Measurements from ENCODE around the gene SEMA4B. TPM values are rescaled to one million over a fixed set of nuclear protein-coding genes. Genes with fewer than 3 reads are reported as not detected.
A peak's percentile ranks its signal among the peaks of the same experiment; 100 is the strongest.

SEMA4B gene
- polyA plus RNA-seq, 3 donors: 13.2 to 65.0 (median 22.0) TPM

- Mint-ChIP-seq H3K9me3 (peaks cover 0 to 4% (median 0%) of the 10 kb centered on the region in 7 donors), H3K27me3 (ENCODE audit: low read depth in 3 of 3) (no peaks in the 10 kb centered on the region), H3K36me3 (peaks cover 13 to 19% of the 10 kb centered on the region in 2 donors), H3K4me3 (peak overlapping the region in 1 of 2 donors; percentile 27), H3K27ac (peak overlapping the region; percentile 68 to 91 (median 80)), H3K4me1 (peaks cover 84% of the 10 kb centered on the region)
- 70% methylated on average over 4 of the region's 10 CpGs for WGBS (ENCODE audit: insufficient coverage)
- H3K4me3 ChIP-seq (replicated peaks in 1 of 3; ENCODE audit: low read depth in 2 of 3, low read length in 3 of 3): peak overlapping the region in 1 of 3 experiments; percentile 25
- H3K79me2 ChIP-seq (ENCODE audit: insufficient read depth, low read length): peaks cover 88% of the 10 kb centered on the region
- DNase-seq: no peak
- no peak for TF ChIP-seq CTCF (IDR thresholded peaks at IDR 0.05)
- no peaks in the 10 kb centered on the region for H3K27me3 ChIP-seq (ENCODE audit: control insufficient read depth in 2 of 2, insufficient read depth in 2 of 2, low read length in 2 of 2)
- peak overlapping the region; percentile 0 for H3K9ac ChIP-seq (ENCODE audit: insufficient read depth, low read length, poor library complexity, severe bottlenecking)
- intact Hi-C loops (cut with micrococcal nuclease): no loop called here
- H3K36me3 ChIP-seq (replicated peaks in 1 of 2; ENCODE audit: control insufficient read depth in 1 of 2, insufficient read depth in 2 of 2, low read length in 2 of 2): peaks cover 0 to 12% of the 10 kb centered on the region in 2 donors
- H4K20me1 ChIP-seq (ENCODE audit: insufficient read depth, low read length): peaks cover 77% of the 10 kb centered on the region
- no peak overlapping the region for H2AFZ ChIP-seq (ENCODE audit: insufficient read depth, low read depth, low read length, poor library complexity, severe bottlenecking)
- peak overlapping the region; percentile 63 for H3K4me2 ChIP-seq (replicated peaks; ENCODE audit: extremely low read depth, low read length, poor library complexity, severe bottlenecking)
- peak overlapping the region; percentile 53 to 70 for H3K27ac ChIP-seq (ENCODE audit: low read depth in 1 of 2, low read length in 2 of 2)
- no peaks in the 10 kb centered on the region for H3K9me3 ChIP-seq (replicated peaks in 1 of 2; ENCODE audit: control insufficient read depth in 1 of 2, insufficient read depth in 1 of 2, low read length in 2 of 2)
- peaks cover 83 to 90% of the 10 kb centered on the region in 2 donors for H3K4me1 ChIP-seq (ENCODE audit: control insufficient read depth in 1 of 2, insufficient read depth in 2 of 2, low read length in 2 of 2)
Measured at GRCh38 chr15:90190606-90191343, 10.4 kb upstream of the SEMA4B start.

DNA sequence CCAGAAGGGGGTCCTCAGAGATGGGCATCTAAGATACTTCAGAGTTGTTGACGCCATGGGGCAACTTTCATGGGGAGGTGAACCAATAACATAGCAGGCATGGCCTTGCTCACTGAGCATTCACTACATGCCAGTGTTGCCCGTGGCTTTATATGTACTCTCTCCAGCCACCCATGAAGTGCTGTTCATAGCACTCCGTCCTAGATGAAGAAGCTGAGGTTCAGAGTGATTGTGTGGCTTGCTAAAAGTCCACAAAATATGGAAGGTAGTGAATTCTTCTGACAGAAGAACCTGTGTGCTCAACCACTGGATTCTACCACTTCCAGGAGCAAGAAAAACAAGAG is 9.8 kb upstream of the SEMA4B start:
- no peaks in the 10 kb centered on the region for H3K27me3 ChIP-seq (ENCODE audit: control insufficient read depth in 2 of 2, insufficient read depth in 2 of 2, low read length in 2 of 2)
- peaks cover 77 to 87% of the 10 kb centered on the region in 2 donors for H3K4me1 ChIP-seq (ENCODE audit: control insufficient read depth in 1 of 2, insufficient read depth in 2 of 2, low read length in 2 of 2)
- Mint-ChIP-seq H3K36me3 (peaks cover 13 to 22% of the 10 kb centered on the region in 2 donors), H3K4me3 (no peak overlapping the region), H3K4me1 (peaks cover 82% of the 10 kb centered on the region), H3K27ac (peak overlapping the region; percentile 6 to 91 (median 80)), H3K27me3 (ENCODE audit: low read depth in 3 of 3) (no peaks in the 10 kb centered on the region), H3K9me3 (peaks cover 0 to 4% (median 0%) of the 10 kb centered on the region in 7 donors)
- H2AFZ ChIP-seq (ENCODE audit: insufficient read depth, low read depth, low read length, poor library complexity, severe bottlenecking): no peak overlapping the region
- TF ChIP-seq CTCF (IDR thresholded peaks at IDR 0.05): no peak
- peaks cover 0 to 12% of the 10 kb centered on the region in 2 donors for H3K36me3 ChIP-seq (replicated peaks in 1 of 2; ENCODE audit: control insufficient read depth in 1 of 2, insufficient read depth in 2 of 2, low read length in 2 of 2)
- peak overlapping the region; percentile 63 for H3K4me2 ChIP-seq (replicated peaks; ENCODE audit: extremely low read depth, low read length, poor library complexity, severe bottlenecking)
- intact Hi-C loops (cut with micrococcal nuclease): no loop called here
- H4K20me1 ChIP-seq (ENCODE audit: insufficient read depth, low read length): peaks cover 78% of the 10 kb centered on the region
- peak overlapping the region; percentile 53 to 70 for H3K27ac ChIP-seq (ENCODE audit: low read depth in 1 of 2, low read length in 2 of 2)
- no peak for DNase-seq
- peak overlapping the region in 1 of 3 experiments; percentile 64 for H3K4me3 ChIP-seq (replicated peaks in 1 of 3; ENCODE audit: low read depth in 2 of 3, low read length in 3 of 3)
- peaks cover 88% of the 10 kb centered on the region for H3K79me2 ChIP-seq (ENCODE audit: insufficient read depth, low read length)
- WGBS (ENCODE audit: insufficient coverage): no CpG with 5 or more reads among the region's 3 CpGs
- no peak overlapping the region for H3K9ac ChIP-seq (ENCODE audit: insufficient read depth, low read length, poor library complexity, severe bottlenecking)
- no peaks in the 10 kb centered on the region for H3K9me3 ChIP-seq (replicated peaks in 1 of 2; ENCODE audit: control insufficient read depth in 1 of 2, insufficient read depth in 1 of 2, low read length in 2 of 2)
